IMR-90 (cell line): ENCODE measurements around the gene CHSY3.

Source experiments
- CHD1 ChIP-seq: IDR thresholded peaks from 2 replicates; pipeline ENCODE4 v1.6.1; 2012; ENCODE audit warnings: low read depth, low read length, improper control_type of control experiment
- CTCF ChIP-seq: conservative IDR thresholded peaks from 2 replicates; pipeline ENCODE4 v1.5.1; 2012; ENCODE audit warnings: mild to moderate bottlenecking, low read depth, low read length, improper control_type of control experiment
- MAFK ChIP-seq: IDR thresholded peaks from 2 replicates; pipeline ENCODE4 v1.6.1; 2012; ENCODE audit warnings: low read depth, low read length, improper control_type of control experiment
- POLR2A ChIP-seq: IDR thresholded peaks from 2 replicates; pipeline ENCODE4 v1.6.1; 2012; ENCODE audit warnings: mild to moderate bottlenecking, low read depth, low read length
- RFX5 ChIP-seq: IDR thresholded peaks from 2 replicates; pipeline ENCODE4 v1.8.0; 2012; ENCODE audit warnings: low read depth, mild to moderate bottlenecking, low read length, moderate library complexity

- TF ChIP-seq CTCF, result no peak
- no peak for TF ChIP-seq CHD1
- no peak for TF ChIP-seq RFX5
- no peak for TF ChIP-seq POLR2A
- no peak for TF ChIP-seq MAFK
Measured at GRCh38 chr5:129971714-129972113, 67.4 kb downstream of the CHSY3 start.
